ENCODE measurements around the gene PDILT.
"Not testable (repeated sequence)": the region's sequence is repeated elsewhere in the genome, so short reads cannot be mapped to it uniquely, and the experiment has no call there.

PDILT gene

DNA sequence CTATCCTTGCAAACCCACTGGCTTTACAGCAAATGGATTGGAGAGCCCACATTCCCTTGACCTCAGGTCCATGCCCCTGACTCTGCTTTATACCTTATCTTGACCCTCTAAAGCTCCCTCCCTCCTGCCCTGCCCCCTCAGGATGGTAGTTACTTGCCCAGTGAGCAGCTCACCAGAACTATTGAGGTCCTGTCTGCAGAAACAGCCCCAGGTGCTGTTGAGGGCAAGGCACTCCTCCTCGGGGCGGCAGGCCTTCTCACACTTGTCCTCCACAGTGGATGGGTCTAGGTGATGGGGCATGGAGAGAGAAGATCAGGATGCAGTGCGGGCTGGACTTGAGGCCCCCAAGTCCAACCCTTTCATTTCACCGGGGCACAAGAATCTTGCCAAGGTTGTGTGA, 81.8 kb downstream of the PDILT start:
- no peak for DNase-seq (ENCODE audit: low read depth, low spot score)

DNA sequence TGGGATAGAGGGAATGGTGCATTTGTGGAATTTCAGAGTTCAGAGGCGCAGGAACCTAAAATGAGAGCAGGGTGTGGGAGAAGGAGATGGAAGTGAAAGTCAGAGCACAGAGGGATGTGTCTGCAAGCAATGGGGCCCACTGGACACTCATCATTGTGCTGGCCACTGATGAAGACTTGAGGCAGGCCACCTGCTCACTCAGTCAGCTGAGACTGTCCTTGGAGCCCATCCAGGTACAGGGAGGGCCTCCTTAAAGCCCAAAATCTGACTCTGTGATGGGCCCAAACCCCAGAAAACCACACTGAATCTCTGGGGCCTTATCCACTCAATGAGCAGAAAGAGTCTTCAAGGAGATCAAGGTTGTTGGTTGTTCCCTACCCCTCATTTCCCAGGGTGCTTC, 82.9 kb downstream of the PDILT start:
- DNase-seq (ENCODE audit: low read depth, low spot score): no peak

DNA sequence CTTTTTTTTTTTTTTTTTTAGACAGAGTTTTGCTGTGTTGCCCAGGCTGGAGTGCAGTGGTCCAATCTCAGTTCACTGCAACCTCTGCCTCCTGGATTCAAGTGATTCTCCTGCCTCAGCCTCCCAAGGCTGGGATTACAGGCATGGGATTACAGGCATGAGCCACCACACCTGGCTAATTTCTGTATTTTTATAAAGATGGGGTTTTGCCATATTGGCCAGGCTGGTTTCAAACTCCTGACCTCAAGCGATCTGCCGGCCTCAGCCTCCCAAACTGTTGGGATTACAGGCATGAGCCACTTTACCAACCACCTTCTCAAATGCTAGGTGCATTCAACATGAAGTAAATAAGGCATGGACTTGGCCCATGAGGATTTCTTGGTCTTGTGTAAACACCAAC, 83.5 kb downstream of the PDILT start:
- not testable (repeated sequence) for DNase-seq (ENCODE audit: low read depth, low spot score)

DNA sequence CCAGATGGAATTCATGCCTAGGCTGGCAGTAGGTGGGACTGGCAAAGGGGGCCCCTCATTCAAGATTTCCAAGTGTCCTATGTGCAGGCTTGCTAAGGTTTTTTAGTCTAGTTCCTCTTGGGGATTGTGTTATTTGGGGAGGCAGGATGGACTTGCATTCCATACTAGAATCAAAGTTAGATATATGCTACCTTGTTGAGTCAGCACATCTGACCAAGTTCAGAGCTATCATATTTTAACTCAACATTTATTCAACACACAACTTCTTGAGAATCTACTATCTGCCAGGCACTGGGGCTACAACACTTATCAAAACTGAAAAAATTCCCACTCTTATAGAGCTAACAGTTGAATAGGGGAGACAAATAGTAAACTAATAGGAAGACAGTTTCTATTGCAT, 83.9 kb downstream of the PDILT start:
- DNase-seq (ENCODE audit: low read depth, low spot score): no peak

DNA sequence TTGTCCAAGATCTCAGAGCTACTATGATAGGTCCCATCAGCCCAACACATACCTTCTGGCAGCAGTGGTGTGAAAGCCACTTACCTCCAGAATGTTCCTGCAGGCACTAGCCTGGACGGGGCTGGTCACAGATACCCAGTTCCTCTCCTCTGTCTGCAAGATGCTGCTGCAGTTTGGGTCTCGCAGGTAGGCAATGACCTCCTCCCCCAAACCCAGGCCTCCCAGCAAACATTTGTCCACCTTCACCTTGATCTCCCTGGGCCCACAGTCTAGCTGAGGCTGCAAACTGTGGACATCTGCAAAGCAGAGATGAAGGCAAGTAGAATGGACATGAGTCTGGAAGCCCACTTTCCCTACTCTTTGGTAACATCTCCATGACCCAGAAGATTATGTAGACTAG, 84.4 kb downstream of the PDILT start:
- no peak for DNase-seq (ENCODE audit: low read depth, low spot score)

DNA sequence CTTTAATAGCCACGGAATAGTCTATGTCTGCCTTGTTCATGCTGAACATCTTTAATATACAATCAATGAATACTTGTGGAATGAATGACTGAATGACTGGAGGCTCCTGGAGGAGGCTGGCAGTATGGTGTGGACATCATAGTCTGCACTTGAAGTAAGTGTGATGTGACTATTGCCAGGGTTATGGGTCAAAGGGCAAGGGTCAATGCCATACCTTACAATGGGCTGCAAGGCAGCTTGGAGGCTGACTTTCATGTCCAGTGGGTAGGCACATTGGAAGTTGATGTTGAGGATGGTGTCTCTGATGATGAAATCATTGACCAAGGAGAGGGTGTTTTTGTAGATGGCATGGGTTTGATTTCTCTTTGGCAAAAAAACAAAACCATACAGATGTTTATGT, 85.1 kb downstream of the PDILT start:
- DNase-seq (ENCODE audit: low read depth, low spot score): no peak

DNA sequence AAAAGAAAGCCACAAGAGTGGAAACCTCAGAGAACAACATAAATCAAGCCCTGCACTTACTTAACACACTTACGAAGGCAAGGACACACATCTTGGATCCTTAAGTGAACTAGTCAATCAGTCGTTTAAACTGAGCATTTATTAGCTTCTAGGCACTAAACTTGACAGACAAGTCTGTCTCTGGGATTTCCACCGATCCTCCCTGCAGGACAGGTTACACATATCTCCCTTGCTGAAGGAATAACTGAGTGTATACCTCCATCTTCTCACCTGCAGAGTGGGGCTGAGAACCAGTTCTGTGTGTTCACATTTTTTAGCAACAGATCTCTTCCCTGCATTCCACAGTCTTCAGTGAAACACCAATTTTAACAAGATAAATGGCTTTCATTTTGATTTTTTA, 86.1 kb downstream of the PDILT start:
- no peak for DNase-seq (ENCODE audit: low read depth, low spot score)

DNA sequence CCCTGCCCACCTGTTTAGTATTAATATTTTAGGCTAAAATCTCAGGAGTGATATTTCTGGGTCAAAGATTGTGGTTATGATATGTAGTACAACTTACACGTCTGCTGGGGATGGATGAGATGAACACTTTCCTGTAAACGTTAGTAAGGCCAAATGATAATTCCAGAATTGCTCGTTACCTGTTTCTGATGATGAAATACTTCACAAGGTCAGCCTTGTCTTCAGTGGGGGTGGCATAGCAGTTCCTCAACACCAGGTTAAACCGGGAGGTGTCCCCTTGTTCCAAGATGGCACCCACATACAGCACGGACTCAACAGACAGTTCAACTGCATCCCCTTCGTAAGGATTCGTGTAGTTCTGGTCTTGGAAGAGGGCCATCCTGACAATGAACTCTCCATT, 86.5 kb downstream of the PDILT start:
- no peak for DNase-seq (ENCODE audit: low read depth, low spot score)

DNA sequence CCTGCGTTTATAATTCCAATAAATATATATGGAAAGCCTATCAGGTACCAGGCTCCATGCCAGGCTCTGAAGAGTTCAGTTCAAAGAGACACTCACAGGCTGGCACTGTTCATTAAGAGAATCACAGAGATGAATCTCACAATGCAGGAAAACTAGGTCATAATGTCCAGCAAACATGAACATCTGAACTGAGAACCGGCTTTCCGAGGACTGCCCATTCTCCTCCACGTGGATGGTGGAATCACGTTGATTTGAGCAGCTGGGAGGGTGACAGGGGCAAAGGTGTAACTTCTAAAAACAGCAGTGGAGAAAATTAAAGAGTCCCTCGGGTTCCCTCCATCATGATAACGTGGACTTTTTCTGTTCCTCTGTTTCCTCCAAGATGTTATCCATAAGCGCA, 87.4 kb downstream of the PDILT start:
- DNase-seq (ENCODE audit: low read depth, low spot score): no peak

DNA sequence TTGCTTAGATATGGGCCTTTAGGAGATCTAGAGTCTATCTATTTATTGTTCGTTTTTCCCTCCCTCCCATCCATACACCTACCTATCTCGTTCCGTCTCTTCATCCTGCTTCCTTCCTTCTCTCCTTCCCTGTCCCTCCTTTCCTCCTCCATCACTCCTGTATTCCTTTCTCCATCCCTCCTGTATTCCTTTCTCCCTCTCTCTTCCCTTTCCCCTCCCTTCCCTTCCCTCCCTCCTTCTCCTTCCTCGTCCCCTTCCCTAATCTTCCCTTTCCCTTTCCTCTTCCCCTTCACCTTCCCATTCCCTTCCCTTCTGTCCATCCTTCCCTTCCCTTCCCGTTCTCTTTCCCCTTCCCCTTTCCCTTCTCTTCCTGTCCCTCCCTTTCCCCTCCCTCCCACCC, 87.8 kb downstream of the PDILT start:
- no peak for DNase-seq (ENCODE audit: low read depth, low spot score)

DNA sequence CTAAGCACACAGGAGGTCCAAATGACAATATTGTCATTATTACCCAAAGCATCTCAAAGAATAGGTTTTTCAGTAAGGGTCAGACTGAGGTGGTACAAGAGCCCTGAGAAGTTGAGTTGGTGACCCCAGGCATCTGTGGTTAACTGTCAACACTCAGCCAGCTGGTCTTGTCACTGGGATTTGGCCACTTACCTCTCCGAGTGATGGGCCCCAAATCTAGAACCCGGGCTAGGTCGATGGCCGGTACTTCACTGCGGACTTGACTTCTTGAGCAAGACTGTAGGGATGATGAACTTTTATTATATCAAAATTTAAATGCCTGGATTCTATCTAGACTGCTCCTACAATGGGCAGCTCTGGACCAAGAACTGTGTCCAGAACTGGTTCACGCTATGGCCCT, 88.8 kb downstream of the PDILT start:
- no peak for DNase-seq (ENCODE audit: low read depth, low spot score)

DNA sequence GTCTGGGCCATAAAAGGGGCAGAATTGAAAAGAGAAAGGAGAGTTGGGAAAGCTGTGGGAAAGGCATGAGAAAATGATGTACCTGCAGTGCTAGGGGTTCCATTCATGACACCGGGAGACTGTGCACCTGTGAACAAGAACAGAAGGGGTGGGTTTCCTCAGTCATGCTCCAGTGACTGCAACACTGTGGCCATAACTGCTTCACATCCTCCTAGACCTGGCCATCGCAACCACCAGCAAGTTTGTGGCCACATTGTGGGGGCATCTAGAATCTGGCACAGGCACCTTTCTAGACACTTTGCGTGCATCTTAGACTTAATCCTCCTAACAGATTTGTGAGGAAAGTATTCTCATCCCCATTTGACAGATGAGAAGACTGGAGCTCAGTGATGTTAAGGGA, 90.0 kb downstream of the PDILT start:
- no peak for DNase-seq (ENCODE audit: low read depth, low spot score)

DNA sequence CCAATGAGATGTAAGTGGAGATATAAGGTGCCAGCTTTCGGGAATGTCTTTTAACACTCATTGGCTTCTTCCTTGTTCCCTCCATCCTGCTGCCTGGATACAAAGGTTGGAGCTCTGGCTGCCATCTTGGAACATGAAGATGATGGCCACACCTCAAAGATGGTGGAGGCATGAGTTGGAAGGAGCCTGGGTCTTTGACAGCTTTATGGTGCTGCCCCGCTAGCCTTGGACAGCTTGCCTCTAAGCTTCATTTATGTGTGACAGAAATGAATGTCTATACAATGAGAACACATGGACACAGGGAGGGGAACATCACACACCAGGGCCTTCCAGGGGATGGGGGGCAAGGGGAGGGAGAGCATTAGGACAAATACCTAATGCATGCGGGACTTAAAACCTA, 90.8 kb downstream of the PDILT start:
- DNase-seq (ENCODE audit: low read depth, low spot score): no peak

DNA sequence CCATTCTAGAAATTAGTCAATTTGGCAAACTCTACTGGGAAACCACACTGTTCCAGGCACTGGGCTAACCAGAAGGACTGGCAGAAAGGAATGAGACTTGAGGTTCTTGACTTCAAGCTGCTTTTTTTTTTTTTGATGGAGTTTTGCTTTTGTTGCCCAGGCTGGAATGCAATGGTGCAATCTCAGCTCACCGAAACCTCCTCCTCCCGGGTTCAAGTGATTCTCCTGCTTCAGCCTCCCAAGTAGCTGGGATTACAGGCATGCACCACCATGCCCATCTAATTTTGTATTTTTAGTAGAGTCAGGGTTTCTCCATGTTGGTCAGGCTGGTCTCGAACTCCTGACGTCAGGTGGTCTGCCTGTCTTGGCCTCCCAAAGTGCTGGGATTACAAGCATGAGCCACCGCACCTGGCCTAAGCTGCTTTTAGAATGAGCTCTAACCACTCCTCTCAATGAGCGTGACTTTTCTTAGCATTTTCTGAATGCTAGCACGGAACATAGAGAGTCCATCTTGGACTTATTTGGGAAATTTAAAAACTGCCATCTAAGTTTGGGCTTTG, 91.9 kb downstream of the PDILT start:
- not testable (repeated sequence) for DNase-seq (ENCODE audit: low read depth, low spot score)

DNA sequence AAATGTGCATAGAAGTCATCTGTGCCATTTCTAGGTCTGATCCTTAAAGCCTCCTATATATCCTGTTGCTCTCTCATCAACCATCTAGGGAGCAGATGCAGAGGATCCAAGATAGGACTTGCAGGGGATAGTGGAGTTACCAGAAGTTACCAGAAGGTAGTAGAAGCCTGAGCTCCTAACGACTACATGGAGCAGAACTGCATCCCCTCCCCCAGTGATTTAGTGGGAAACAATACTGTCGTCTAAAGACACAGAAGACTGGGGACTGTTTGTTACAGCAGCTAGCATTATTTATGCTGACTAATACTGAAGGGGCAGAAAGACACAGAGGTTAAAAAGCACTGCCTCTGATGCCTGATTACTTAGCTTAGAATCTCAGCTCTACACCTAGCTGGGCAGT, 93.0 kb downstream of the PDILT start:
- DNase-seq (ENCODE audit: low read depth, low spot score): no peak

DNA sequence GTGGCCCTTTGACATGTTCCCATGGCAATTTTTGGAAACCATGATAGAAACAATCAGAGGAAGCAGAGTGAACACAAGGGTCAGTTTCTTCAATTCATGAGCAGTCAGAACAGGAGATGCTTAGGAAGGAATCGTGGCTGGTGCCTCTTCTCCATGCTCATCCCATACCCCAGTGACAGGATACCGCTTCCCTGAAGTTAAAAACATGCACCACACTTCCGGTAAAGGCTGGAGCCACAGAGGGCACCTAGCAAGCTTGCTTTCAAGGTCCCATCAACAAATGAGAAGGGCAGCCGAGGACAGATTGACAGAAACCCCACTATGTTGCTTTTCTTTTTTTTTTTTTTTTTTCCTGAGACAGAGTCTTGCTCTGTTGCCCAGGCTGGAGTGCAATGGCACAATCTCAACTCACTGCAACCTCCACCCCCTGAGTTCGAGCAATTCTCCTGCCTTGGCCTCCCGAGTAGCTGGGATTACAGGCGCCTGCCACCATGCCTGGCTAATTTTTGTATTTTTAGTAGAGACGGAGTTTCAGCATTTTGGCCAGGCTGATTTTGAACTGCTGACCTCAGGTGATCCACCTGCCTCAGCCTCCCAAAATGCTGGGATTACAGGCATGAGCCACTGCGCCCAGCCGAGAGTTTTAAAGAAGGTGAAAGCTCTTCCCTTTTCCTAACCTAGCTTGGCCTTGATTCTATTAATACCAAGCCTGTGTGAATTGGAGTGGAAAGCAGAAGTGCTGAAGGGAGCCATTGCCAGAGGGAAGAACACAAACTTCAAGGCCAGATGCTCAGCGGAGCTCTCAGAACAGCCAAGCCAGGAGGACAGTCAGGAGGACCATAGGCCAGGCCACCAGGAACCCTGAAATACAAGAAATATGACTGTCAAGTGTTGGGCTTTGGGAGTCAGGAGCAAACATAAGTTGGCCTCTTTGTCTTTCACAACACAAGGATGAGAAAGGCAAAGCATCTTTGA, 93.8 kb downstream of the PDILT start:
- no peak for DNase-seq (ENCODE audit: low read depth, low spot score)

DNA sequence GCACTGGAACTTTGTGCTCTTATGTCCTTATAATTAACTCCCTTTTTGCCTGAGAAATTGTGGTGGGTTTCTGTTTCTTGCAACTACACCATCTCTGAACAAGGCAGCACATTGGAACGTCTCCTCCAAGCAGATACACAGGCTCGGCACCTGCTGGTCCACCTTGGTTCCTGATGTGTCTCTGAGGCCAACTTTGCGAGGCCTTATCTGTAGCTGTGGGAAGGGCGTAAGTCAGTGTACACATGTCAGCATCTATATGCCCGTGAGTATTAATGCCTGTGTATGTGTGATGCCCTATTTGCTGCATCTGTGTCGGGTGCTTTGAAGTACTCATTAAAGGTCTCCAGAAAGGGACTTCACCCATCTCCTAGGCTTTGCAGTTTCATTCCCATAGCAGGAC, 94.8 kb downstream of the PDILT start:
- no peak for DNase-seq (ENCODE audit: low read depth, low spot score)

Data from astrocyte of the hippocampus (primary cell).